Type B pancreatic cell (in vitro differentiated cells): ENCODE measurements around the gene TGDS. TPM values are rescaled to one million over a fixed set of nuclear protein-coding genes. Genes with fewer than 3 reads are reported as not detected.

Experiments
- DNase-seq: peaks from one replicate; pipeline ENCODE4 v3.0.0; 2021; ENCODE audit warnings: mixed read lengths; ENCODE audit not compliant: unreplicated experiment; ENCODE audit errors: extremely low spot score
- H3K27ac Mint-ChIP-seq: 2 replicates; pipeline ENCODE4 v1.8.0; 2021; ENCODE audit warnings: mild to moderate bottlenecking, mixed read lengths
- H3K27me3 Mint-ChIP-seq: 2 replicates; pipeline ENCODE4 v1.8.0; 2021; ENCODE audit warnings: mixed read lengths
- H3K36me3 Mint-ChIP-seq: 2 replicates; pipeline ENCODE4 v1.8.0; 2021; ENCODE audit warnings: mixed read lengths
- H3K4me1 Mint-ChIP-seq: one replicate; pipeline ENCODE4 v1.8.0; 2021; ENCODE audit warnings: mixed read lengths; ENCODE audit not compliant: unreplicated experiment
- H3K4me3 Mint-ChIP-seq: 2 replicates; pipeline ENCODE4 v1.8.0; 2021; ENCODE audit warnings: mild to moderate bottlenecking, mixed read lengths
- H3K9me3 Mint-ChIP-seq: 2 replicates; pipeline ENCODE4 v1.8.0; 2021; ENCODE audit warnings: mixed read lengths
- CTCF ChIP-seq: fragments of 200-600 bp; sonication (generic); conservative IDR thresholded peaks from 2 replicates; pipeline ENCODE4 v1.5.0; 2021; ENCODE audit warnings: antibody characterized with exemption, mild to moderate bottlenecking
- total RNA-seq: library from RNA; stranded (reverse); gene quantifications from 2 replicates; pipeline ENCODE4 v1.2.1, GENCODE V29; 2021; ENCODE audit warnings: low replicate concordance

The TGDS gene
- total RNA-seq, 1 donor from 2014 or later, result 11.7 TPM

- Mint-ChIP-seq H3K27ac (no peak overlapping the region), H3K4me1 (peaks cover 27% of the 10 kb centered on the region), H3K36me3 (peaks cover 7% of the 10 kb centered on the region), H3K9me3 (peaks cover 9% of the 10 kb centered on the region), H3K4me3 (no peak overlapping the region), H3K27me3 (no peaks in the 10 kb centered on the region)
- TF ChIP-seq CTCF, result no peak
- no peak for DNase-seq
Observed at GRCh38 chr13:94598281-94598680, 2.3 kb upstream of the TGDS start.

GRCh38 chr13:94596575-94596971 lies 621 bp upstream of the TGDS start:
- H3K9me3 Mint-ChIP-seq, result peaks cover 9% of the 10 kb centered on the region
- no peaks in the 10 kb centered on the region for H3K27me3 Mint-ChIP-seq
- peaks cover 19% of the 10 kb centered on the region for H3K4me1 Mint-ChIP-seq
- H3K36me3 Mint-ChIP-seq, result peaks cover 8% of the 10 kb centered on the region
- H3K4me3 Mint-ChIP-seq, result peak overlapping the region; percentile 91
- DNase-seq, result no peak
- no peak for TF ChIP-seq CTCF
- peak overlapping the region; percentile 84 for H3K27ac Mint-ChIP-seq

DNA sequence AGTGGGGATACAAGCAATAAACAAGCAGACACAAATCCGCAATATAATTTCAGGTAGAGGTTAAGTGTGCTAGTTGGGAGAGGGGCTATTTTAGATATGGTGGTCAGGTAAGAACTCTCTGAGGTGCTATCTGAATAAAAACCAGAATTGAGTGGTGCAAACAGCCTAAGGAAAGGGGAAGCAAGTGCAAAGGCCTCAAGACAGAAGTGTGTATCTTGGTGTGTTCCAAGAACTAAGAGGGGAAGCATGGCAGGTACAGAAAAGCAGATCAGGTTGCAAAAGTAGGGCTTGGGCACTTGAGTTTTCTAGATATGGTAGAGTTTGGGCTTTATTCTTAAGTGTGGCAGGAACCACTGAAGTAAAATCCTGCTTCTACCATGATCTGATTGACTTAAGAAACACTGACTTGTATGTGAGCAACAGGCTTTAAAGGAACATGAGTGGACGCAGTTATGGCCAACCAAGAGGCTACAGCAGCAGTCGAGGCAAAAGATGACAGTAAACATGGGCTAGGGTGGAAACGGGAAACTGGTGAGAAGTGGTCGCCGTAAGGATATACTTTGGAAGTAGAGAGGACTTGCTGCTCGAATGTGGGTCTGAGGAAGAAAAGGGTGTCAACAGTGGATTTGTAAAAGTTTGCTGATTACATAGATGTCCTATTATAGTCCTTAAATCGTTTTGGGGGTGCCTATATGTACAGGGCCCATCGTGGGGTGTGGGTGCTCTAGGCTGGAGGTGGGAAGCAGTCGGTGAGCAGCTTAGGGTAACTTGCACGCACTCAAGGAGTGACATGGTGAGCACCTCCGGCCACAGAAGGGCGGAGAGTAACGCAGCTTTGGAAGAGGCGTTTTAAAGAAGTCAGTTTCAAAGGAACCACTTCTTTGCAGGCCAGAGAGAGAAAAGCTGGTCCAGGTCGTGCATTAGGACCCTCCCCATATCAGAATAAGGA lies 677 bp downstream of the TGDS start:
- Mint-ChIP-seq H3K27ac (peak overlapping the region; percentile 84), H3K4me1 (peaks cover 19% of the 10 kb centered on the region), H3K27me3 (no peaks in the 10 kb centered on the region), H3K36me3 (peaks cover 13% of the 10 kb centered on the region), H3K9me3 (peaks cover 4% of the 10 kb centered on the region), H3K4me3 (peak overlapping the region; percentile 91)
- no peak for DNase-seq
- TF ChIP-seq CTCF, result no peak

DNA sequence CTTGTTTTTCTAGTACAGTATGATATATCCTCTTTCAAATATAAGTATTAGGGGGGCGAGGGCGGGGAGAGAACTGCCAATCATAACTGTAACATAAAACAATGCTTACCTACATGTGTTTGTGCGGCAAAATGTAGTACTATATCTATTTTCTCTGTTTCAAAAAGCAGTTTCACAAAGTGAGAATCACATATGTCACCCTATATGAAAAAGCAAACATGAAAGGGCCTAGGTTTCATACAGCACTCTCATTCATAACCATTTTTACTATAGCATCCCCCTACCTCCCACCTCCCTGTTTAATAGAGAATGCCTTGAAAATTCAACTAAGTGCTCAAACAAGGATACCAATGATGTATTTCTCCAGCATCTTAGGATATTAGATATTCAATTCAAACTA lies 5.2 kb downstream of the TGDS start:
- H3K4me3 Mint-ChIP-seq, result no peak overlapping the region
- no peak for DNase-seq
- peaks cover 31% of the 10 kb centered on the region for H3K36me3 Mint-ChIP-seq
- H3K27ac Mint-ChIP-seq, result no peak overlapping the region
- no peak for TF ChIP-seq CTCF
- no peaks in the 10 kb centered on the region for H3K9me3 Mint-ChIP-seq
- H3K27me3 Mint-ChIP-seq, result no peaks in the 10 kb centered on the region
- peaks cover 16% of the 10 kb centered on the region for H3K4me1 Mint-ChIP-seq

- Mint-ChIP-seq H3K4me1 (no peaks in the 10 kb centered on the region), H3K9me3 (no peaks in the 10 kb centered on the region), H3K27ac (no peak overlapping the region), H3K27me3 (no peaks in the 10 kb centered on the region), H3K4me3 (no peak overlapping the region), H3K36me3 (peaks cover 40% of the 10 kb centered on the region)
- no peak for TF ChIP-seq CTCF
- DNase-seq, result no peak
Observed at GRCh38 chr13:94588541-94588940, 7.4 kb downstream of the TGDS start.
